ENCODE data around the gene NEURL1B.

The NEURL1B gene

DNA sequence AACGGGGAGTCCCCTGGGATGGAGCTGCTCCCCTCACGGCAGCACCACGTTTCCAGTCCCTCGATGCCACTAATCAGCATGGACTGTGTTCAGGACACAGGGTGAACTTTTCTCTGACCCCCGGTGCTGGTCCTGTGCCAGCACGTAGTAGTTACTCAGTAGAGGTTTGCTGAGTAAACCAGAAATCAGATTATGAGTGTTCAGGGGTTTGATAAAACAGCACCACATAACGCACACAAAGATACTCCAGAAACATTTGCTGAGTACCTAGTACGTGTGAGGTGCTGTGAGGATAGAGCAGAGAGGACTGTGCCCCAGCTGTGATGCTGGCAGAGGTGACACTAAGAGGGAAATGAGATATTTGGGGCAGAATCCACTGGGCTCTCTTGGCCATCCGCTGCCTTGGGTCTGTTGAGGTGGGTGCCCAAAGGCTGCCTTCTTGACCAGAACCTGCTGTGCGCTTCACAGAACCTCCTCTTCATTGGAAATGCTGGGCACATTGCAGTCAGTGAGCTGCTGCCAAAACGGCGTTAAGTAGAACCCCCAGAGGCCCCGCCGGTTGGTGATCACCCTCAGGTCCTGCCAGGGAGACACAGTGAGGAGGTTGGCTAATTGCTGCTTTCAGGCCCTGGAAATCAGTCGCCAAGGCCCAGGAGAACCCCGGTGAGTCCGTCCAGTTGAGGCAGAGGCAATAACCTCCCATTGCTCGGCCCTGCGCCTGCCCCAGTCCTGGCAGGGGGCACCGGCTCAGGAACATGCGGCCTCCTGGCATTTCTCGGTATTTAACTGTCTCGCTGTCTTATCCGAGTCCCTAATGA, 49.4 kb downstream of the NEURL1B start:
- in situ Hi-C loops (cut with MboI; ENCODE audit: low sequenced_read_pairs), result no loop called here

DNA sequence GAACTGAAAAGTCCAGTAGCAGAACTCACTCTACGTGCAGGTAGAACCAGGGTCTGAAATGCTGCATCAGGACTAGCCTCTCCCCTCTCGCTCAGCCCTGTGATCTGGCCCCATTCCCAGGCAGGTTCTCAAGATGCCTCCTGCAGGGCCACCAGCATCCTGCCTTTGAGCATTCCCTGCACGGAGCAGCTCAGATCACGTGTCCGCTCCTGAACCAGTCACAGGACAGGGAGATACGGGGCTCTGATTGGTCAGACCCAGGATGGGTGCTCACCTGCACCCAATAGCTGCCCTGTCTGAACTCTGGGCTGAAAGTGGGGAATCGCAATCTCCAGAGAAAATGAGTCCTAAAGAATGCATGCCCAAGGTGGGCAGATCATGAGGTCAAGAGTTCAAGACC, 50.8 kb downstream of the NEURL1B start:
- in situ Hi-C loops (cut with MboI; ENCODE audit: low sequenced_read_pairs), result no loop called here

DNA sequence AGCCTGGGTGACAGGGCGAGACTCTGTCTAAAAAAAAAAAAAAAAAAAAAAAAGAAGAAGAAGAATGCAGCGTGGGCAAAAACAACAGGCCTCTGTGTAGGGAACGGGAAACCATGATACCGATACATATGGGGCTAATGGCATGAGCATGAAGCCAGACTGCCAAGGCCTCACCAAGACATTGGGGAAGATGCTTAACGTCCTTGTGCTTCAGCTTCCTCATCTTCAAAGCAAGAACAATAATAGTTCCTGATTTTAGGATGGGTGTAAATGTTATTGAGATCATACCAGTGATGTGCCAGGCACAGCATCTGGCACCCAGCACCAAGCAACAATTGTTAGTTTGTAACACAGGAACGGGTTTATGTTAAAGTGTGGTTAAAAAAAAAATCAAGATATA, 51.4 kb downstream of the NEURL1B start:
- in situ Hi-C loops (cut with MboI; ENCODE audit: low sequenced_read_pairs), result no loop called here

DNA sequence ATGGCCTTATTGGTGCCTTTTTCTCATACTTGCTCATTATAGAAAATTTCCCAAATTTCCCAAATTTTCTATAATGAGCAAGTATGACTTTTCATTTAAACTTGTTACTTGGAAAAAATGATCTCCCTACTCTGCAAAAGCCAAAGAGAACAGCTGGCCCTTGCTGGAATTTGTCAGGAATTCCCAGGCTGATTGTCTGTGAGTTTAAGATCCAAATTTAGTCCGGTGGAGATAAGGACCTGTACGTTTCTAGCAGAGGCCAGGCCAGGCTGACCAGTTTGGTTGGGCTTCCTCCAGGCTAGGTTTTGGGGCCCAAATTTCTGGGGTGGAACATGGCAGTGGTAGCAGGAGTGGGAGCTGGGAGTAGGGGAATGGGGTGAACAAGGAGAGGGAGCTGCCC, 51.9 kb downstream of the NEURL1B start:
- in situ Hi-C loops (cut with MboI; ENCODE audit: low sequenced_read_pairs), result no loop called here

DNA sequence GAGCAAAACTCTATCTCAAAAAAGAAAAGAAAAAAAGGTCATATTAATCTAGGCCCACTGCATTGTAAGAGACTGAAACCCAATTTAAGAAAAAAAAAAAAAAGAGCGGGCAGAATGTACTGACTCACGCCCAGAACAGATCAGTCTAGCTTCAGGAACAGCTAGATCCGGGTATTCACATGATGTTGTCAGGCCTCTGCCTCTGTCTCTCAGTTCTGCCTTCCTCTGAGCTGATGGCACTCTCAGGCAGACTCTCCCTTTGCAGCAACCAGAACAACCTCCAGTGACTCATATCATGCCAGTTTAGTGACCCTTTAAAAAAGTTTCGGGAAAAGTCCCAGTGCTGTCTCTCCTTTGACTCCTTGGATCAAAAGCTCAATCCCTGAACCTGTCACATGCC, 53.0 kb downstream of the NEURL1B start:
- in situ Hi-C loops (cut with MboI; ENCODE audit: low sequenced_read_pairs), result no loop called here

DNA sequence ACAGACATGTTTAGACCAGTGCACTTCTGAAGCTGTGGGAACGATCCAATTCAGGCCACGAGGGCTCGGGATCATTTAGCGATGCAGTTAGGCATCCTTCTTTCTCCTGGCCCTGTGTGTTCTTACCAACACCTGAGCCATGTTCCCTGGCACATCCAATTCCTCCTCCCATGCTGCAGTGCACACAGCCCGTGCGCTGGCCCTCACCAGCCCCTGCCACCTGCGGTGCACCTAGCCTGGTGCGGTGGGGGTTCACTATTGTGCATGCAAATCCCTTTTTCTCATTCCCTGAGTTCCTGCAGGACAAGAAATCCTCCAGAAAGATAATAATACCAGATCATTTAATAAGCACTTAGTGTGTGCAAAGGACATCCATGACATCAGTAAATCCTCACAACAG, 53.5 kb downstream of the NEURL1B start:
- in situ Hi-C loops (cut with MboI; ENCODE audit: low sequenced_read_pairs), result no loop called here

DNA sequence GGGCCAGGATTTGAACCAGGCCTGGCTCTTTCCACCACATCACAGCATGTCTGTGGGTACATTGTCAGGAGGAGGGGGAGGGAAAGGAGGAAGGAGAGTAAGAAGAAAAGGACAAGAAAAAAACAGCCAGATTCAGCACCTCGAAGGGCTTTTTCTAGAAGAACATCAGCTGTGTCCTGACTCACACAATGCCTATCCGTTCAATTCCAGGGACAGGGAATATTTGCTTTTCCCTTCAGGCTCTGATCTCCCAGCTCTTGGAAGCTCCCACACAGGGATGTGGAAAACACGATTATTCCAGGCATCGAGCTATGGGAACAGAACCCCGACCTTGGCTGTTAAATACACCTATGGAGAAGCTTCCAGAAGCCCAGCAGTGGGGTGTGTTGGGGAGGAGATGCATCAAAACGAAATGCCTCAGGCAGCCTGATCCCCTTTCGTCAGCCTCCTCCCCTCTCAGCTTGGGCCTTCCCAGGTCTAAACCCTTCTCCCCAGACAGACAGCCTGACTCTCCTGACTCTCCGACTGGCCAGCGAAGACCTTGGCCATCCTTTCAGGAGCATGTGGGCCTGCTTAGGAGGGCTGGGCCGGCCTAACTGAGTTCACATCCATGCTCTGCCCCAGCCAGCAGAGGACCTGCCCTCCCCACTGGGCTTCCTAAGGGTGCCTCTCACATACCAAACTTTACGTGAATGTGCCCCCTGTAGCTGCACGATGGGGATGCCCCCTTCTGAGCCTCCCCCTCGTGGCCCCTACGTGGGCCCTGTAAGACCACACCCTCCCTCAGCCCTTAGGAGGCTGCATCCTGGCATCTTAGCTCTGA, 54.4 kb downstream of the NEURL1B start:
- in situ Hi-C loops (cut with MboI; ENCODE audit: low sequenced_read_pairs), result no loop called here

DNA sequence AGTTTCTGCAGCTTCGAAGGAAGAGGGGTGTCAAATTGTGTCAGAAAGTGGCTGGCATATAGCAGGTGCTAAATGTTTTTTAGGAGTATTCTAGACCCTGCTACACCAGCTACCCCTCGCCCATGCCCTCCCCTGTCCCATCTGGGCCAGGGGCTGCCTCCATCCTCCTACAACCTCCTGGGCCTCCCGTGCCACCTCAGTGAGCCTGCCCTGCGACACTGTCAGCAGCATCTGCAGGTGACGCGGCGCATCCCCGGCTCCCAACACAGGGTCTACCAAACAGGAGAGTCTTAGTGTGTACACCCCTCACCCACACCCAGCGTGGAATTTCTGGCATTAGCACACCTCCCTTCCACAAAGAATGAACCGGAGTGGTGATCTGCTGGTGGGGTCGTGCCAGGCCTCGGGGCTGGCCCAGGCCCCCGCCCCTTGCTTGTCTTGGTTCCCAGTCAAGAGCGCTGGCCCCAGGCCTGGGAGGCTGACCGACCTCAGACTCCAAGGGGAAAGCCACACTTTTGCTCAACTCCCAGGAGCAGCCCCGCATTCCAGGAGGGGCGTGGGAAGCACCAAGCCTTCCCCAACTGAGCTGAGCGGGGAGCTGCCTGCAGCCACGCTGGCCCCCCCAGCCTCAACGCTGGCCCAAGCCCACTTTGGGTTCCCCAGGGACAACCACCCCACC, 55.2 kb downstream of the NEURL1B start:
- in situ Hi-C loops (cut with MboI; ENCODE audit: low sequenced_read_pairs), result no loop called here

DNA sequence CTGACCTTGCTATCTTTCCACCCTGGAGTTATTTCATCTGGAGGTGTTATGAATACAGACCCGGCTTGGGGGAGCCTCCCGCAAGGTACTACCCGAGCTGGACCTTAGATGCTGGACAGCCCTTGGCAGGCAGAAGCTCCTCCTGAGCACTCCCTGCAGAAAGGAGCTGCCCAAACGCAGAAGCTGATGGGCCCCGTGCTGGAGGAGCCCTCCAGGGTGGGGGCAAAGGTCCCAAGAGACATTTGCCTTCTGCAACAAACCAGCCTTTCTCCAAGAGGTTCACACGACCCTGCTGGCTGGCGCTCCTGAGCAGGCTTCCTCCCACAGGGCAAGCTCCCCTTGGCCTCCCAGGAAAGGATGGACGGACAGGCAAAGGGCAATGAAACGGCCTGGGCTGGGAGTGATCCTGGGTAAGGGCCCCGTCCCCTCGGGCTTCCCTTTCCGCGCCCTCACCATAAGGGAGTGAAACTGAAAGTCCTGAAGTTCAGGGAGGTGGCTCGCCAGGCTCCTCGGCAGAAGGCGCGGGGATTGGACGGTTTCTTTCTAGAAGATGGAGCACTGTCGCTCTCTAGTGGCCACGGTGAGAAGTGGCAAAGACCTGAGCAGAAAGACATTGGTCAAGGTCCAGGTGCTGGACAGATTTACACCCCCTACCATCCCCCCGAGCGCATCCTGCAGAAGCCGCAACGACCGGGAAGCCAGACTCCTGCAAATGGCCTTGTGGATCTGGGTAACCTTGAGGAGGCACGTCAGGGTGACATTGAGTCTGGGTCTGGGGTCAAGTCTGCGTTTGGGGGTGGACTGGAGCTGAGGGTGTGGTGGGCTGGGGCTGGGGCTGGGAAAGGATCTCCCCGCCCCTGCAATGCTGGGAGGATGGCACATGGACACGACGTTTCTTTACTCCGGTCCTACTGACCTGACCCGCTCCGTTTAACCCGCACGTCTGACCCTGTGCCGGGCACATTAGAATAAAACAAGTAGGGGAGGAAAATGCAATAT, 56.4 kb downstream of the NEURL1B start:
- in situ Hi-C loops (cut with MboI; ENCODE audit: low sequenced_read_pairs), result no loop called here

DNA sequence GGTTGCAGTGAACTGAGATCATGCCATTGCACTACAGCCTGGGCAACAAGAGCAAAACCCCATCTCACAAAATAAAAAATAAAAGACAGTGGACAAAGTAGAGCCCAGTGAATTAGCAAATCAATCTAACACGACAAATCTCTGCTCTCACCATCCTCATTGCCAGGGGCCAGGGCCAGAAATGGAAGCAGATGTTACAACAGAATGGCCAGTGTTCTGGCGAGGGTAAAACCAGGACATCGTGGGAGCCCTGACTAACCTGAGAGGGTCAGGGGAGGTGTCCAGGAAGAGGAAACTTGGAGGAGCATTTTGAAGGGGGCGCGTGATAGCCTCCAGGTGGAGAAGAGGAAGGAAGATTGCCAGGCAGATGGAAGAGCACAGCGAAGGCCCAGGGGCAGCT, 58.4 kb downstream of the NEURL1B start:
- in situ Hi-C loops (cut with MboI; ENCODE audit: low sequenced_read_pairs), result no loop called here

DNA sequence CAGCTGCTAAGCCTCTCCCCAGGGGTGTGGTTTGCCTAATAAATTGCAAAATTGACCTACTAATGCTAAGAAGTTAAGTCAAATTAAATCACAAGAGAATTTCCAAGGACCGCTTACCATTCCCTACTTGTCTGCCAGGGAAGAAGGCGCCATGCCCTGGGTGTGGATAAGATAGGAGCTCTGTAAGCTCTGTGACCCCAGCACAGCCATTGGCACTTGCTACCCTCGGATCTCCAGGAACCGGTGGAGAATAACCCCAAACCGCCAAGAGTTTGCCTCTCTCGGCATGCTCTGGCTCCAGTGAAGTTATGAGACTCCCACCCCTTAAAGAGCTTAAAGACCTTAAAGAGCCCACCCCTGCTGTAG, 58.9 kb downstream of the NEURL1B start:
- in situ Hi-C loops (cut with MboI; ENCODE audit: low sequenced_read_pairs), result loop anchor here (5.0 kb wide), 1 partner anchor 223 kb away; no protein-coding TSS in a partner anchor

DNA sequence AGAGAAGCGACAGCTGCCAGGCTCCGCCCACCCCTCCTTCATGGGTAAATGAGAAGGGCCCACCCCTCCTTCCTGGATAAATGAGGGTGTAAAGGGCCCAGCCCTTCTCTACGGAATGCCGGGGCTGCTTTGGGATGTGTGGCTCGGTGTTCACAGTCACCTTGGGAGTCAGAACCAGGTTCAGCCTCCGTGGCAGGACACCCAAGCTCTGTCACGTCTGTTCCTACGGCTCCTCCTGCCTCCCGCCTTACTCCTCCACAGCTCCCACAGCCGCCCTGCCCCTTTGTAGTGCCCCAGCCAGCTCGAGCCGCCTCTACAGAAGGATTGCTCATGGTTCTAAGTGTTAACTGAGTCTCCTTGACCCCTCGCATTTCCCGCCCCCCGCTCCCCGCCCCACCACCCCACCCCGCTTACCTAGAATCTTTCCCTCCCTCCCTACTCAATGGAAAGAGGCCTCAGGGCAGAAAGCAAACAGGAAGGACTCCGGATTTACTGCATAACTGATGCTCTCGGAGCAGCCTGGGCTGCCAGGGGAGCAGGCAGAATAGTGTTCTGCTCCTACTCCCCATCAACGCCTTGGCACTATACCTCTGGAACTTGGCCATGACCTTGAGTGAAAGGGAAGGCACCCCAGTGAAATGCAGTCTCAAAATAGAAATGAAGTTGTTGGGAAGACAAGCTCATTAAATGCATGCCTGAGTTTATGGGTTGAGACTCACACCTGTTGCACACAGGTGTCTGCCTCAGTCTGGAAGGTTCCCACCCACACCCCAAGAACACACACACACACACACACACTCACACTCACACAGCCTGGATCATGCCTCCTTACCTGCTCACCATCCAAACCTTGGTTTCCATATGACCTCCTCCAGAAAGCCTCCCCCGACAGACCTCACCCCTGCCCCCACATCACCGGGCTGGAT, 59.6 kb downstream of the NEURL1B start:
- in situ Hi-C loops (cut with MboI; ENCODE audit: low sequenced_read_pairs), result loop anchor here (5.0 kb wide), 1 partner anchor 223 kb away; no protein-coding TSS in a partner anchor

DNA sequence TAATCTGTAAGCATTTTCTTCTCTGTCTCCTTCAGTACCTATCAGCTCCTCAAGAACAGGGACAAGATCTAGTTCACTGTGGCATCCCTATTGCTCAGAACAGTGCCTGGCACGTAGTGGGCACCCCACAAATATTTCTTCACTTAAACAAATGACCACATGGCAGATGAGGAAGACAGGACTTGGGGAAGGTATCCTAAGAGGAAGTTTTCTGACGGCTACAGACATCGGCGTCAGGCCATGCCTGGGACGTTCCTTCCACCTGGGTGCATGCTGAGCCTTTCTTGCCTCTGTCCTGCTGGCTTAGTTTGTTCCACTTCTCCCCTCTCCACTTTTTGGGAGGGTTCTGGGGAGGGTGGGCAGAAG, 60.2 kb downstream of the NEURL1B start:
- in situ Hi-C loops (cut with MboI; ENCODE audit: low sequenced_read_pairs), result loop anchor here (5.0 kb wide), 1 partner anchor 224 kb away; no protein-coding TSS in a partner anchor

DNA sequence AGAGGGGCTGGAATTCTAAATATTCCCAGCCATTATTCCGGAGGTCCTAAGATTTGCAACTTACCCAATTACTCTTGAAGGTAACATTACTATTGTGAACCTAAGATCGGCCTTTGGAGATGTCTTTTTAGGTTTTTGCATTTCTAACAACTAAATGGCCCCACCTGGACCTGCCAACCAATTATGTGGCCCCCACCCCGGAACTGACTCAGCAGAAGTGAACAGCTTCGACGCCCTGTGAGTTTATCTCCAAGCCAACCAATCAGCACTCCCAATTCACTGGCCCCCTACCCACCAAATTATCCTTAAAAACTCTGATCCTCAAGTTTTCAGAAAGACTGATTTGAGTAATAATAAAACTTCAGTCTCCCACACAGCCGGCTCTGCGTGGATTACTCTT, 62.9 kb downstream of the NEURL1B start:
- in situ Hi-C loops (cut with MboI; ENCODE audit: low sequenced_read_pairs), result loop anchor here (5.0 kb wide), 1 partner anchor 227 kb away; no protein-coding TSS in a partner anchor

DNA sequence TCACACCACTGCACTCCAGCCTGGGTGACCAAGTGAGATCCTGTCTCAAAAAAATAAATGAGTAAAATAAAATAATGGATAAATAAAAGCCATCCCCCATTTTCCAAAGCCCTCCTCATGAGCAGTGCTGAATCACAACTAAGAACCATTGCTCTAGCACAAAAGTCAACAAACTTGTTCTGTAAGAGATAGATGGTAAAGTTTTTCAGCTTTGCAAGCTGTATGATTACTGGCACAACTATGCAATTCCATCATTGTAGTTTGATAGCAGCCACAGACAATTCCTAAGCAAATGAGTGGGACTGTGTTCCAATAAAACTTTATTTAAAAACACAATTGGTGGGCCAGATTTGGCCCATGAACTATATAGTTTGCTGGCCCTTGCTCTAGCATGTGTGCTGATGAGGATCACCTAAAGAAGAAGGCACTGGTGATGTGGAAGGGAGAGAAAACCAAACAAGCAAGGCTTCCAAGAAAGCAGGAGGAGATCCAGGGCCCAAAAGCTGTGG, 64.6 kb downstream of the NEURL1B start:
- in situ Hi-C loops (cut with MboI; ENCODE audit: low sequenced_read_pairs), result no loop called here

DNA sequence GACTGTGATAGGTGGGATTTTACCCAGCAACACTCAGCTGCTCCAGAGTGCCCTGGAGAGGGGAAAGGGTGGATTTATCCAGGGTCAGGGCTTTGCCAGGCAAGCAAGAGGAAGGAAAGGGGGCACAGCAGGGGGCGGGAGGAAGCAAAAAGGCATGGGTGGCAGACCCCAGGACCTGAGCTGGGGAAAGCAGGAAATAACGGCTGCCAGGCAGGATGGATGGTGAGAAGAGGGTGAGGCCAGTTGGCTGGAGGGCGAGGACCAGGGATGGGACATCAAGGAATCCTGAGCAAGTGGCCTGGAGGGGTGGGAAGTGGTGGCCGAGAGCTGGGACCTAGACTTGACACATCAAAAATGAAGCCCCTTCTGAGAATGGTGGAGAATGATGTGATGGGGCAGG, 65.7 kb downstream of the NEURL1B start:
- in situ Hi-C loops (cut with MboI; ENCODE audit: low sequenced_read_pairs), result no loop called here

DNA sequence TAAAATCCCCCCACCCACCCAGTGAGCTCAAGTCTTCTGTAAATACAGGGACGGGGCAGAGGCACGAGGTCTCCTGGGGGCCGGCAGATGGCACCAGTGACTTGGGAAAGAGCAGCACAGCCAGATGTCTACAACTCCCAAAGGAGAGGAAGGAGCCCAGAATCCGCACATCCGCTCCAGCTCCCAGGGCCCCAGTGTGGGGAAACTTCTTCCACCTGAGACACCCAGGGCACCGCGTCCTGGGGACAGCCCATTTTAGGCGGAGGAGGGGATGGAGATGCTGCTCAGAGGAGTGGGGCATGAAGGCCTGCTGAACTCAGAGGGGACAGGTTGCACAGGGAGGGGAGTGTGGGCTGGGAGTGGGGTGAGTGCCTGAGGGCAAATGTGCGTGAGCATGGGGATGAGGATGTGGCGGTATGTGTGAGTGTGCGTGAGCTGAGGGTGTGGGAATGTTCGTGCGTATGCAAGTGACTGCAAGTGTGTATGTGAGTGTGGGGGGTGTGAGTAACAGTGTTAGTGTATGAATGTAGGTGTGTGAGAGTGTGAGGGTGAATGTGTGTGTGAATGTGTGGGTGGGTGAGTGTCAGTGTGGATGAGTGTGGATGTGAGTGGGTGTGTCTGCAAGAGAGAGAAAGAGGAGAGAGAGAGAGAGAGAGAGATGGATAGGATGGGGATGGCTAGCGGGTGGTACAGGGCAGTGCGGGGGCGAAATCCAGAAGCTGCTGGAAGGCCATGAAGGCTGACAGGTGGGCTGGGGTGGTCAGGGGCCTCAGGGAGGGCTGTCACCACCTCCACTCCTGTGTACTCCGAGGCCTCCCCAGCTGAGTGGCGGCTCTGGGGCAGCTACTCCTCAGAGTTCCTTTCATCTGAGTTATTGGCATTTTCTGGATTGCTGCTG, 66.5 kb downstream of the NEURL1B start:
- in situ Hi-C loops (cut with MboI; ENCODE audit: low sequenced_read_pairs), result no loop called here

DNA sequence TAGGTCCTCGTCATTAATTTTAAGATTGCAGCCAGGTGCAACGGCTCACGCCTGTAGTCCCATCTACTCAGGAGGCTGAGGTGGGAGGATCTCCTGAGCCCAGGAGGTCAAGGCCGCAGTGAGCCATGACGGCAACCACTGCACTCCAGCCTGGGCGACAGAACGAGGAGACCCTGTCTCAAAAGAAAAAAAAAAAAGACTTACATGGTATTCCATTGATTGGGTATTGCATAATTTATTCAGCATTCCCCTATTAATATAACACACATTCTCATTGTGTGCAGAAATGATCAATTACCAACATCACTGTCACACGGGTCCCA, 67.1 kb downstream of the NEURL1B start:
- in situ Hi-C loops (cut with MboI; ENCODE audit: low sequenced_read_pairs), result no loop called here

All from HL-60/S4 (cell line).